Chondrocyte (in vitro differentiated cells): ENCODE results near the gene GADD45G. TPM values are rescaled to one million over a fixed set of nuclear protein-coding genes. Genes with fewer than 3 reads are reported as not detected.

Experiments
- DNase-seq: peaks from one replicate; pipeline ENCODE4 v3.0.0; 2021; ENCODE audit warnings: mixed read lengths, low spot score
- H3K27ac Mint-ChIP-seq: one replicate; pipeline ENCODE4 v1.8.0; 2021; ENCODE audit warnings: mild to moderate bottlenecking, moderate library complexity, mixed read lengths; ENCODE audit not compliant: unreplicated experiment
- H3K27me3 Mint-ChIP-seq: 2 replicates; pipeline ENCODE4 v1.8.0; 2021; ENCODE audit warnings: low read depth, mixed read lengths
- H3K36me3 Mint-ChIP-seq: 2 replicates; pipeline ENCODE4 v1.8.0; 2021; ENCODE audit warnings: low read depth, mixed read lengths
- H3K4me1 Mint-ChIP-seq: 2 replicates; pipeline ENCODE4 v1.8.0; 2021; ENCODE audit warnings: low read depth, mild to moderate bottlenecking, mixed read lengths
- H3K4me3 Mint-ChIP-seq: one replicate; pipeline ENCODE4 v1.8.0; 2021; ENCODE audit warnings: mild to moderate bottlenecking, moderate library complexity, mixed read lengths; ENCODE audit not compliant: unreplicated experiment
- H3K9me3 Mint-ChIP-seq: 2 replicates; pipeline ENCODE4 v1.8.0; 2021; ENCODE audit warnings: low read depth, mixed read lengths
- total RNA-seq: library from RNA; stranded (reverse); gene quantifications from 3 replicates; pipeline ENCODE4 v1.2.1, GENCODE V29; 2021
- TF ChIP-seq, protein P1 (sequence below): fragments of 200-600 bp; sonication (generic); IDR thresholded peaks from 2 replicates; pipeline ENCODE4 v1.5.0; 2021; ENCODE audit warnings: antibody characterized with exemption, mild to moderate bottlenecking, moderate library complexity

Gene GADD45G
- total RNA-seq, 1 donor from 2014 or later = 4.6 TPM

DNA sequence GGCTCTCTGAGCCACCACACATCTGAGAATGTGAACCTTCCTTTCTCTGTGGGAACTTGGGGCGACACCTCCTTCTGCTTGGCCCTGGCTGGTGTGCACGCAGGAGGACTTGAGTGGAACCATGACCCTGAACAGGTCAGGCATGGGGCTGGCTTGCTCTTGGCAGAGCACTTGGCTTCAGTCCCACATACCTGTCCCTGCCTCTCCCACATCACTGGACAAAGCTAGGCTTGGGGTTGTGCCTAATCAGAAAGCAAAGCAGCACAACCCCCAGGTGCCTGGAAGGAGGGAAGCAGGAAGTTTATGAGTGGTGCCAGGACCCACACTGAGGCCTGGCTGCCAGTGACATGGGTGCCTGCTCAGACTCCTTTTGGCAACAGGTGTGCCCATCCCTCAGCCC lies 13.2 kb downstream of the GADD45G start:
- Mint-ChIP-seq H3K4me3 (no peak overlapping the region), H3K27ac (no peak overlapping the region), H3K36me3 (no peaks in the 10 kb centered on the region), H3K27me3 (peaks cover 3% of the 10 kb centered on the region), H3K4me1 (no peaks in the 10 kb centered on the region), H3K9me3 (no peaks in the 10 kb centered on the region)
- TF ChIP-seq, protein P1, sequence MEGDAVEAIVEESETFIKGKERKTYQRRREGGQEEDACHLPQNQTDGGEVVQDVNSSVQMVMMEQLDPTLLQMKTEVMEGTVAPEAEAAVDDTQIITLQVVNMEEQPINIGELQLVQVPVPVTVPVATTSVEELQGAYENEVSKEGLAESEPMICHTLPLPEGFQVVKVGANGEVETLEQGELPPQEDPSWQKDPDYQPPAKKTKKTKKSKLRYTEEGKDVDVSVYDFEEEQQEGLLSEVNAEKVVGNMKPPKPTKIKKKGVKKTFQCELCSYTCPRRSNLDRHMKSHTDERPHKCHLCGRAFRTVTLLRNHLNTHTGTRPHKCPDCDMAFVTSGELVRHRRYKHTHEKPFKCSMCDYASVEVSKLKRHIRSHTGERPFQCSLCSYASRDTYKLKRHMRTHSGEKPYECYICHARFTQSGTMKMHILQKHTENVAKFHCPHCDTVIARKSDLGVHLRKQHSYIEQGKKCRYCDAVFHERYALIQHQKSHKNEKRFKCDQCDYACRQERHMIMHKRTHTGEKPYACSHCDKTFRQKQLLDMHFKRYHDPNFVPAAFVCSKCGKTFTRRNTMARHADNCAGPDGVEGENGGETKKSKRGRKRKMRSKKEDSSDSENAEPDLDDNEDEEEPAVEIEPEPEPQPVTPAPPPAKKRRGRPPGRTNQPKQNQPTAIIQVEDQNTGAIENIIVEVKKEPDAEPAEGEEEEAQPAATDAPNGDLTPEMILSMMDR = no peak
- DNase-seq = no peak

DNA sequence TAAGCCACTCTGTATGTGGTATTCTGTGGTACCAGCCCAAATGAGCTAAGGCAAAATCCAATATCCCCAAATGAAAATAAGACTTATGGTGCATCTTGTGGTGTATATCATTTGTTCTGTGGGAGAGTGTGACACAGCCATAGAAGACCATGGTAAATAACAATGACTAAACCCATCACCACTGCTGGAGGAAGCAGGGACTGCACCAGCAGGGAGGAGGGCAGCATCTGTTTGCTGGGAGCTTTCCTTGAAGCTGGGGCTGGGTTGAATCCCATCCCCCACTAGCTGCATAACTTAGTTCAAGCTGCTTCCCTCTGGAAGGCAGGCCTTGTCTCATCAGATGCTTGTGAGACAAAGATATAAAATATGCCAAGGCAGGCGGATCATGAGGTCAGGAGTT lies 14.2 kb downstream of the GADD45G start:
- no peaks in the 10 kb centered on the region for H3K9me3 Mint-ChIP-seq
- no peak overlapping the region for H3K27ac Mint-ChIP-seq
- H3K4me1 Mint-ChIP-seq = peaks cover 2% of the 10 kb centered on the region
- H3K4me3 Mint-ChIP-seq = no peak overlapping the region
- TF ChIP-seq, protein P1 = no peak
- DNase-seq = no peak
- H3K36me3 Mint-ChIP-seq = no peaks in the 10 kb centered on the region
- H3K27me3 Mint-ChIP-seq = peaks cover 3% of the 10 kb centered on the region

DNA sequence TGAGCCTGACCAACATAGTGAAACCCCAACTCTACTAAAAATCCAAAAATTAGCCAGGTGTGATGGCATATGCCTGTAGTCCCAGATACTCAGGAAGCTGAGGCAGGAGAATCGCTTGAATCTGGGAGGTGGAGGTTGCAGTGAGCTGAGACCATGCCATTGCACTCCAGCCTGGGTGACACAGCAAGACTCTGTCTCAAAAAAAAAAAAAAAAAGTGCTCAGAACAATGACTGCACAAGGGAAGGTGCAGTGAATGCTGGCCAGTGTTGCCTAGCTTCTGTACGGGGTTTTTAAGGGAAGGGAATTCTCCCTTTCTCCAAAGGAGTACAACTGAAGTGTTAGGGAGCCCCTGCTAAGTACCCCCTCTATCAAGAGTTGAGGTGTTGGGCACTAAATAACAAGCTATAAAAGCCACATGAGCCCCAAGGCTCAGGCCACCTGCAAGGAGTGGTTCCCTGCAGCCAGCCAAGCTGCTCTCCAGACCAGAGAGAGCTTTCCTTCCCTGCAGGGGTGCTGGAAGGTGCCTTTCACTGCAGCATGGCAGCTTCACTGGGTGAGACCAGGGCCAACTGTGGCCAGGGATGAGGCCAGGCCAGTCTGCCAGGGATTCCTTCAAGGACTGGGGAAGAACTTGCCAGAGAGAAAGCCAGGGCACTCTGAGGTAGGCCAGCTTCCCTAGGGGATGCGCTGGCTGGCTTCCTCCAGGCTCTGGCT lies 14.8 kb downstream of the GADD45G start:
- Mint-ChIP-seq H3K27me3 (peaks cover 3% of the 10 kb centered on the region), H3K4me1 (peaks cover 2% of the 10 kb centered on the region), H3K4me3 (no peak overlapping the region), H3K36me3 (no peaks in the 10 kb centered on the region), H3K9me3 (no peaks in the 10 kb centered on the region), H3K27ac (no peak overlapping the region)
- TF ChIP-seq, protein P1 = no peak
- DNase-seq = peak; percentile 47

DNA sequence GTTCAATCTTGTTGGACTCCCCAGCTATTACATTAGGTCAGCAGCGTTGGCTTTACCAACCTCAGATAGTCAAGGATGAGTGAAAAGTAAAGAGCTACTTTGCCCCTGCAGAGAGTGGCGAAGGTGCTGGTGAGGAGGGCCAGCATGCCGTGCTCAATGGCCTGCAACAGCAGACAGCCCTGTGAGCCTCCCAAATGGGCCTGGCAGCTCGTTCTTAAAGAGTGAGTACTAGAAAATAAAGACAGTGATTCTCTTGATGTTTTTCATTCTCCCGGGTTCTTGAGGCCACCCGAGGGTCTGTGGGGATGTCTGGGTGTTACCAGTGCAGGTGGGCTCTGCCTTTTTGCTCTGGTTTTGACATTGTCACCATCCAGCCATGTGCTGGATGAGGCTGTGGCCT lies 16.2 kb downstream of the GADD45G start:
- Mint-ChIP-seq H3K9me3 (no peaks in the 10 kb centered on the region), H3K36me3 (no peaks in the 10 kb centered on the region), H3K4me3 (no peak overlapping the region), H3K4me1 (peaks cover 2% of the 10 kb centered on the region), H3K27ac (no peak overlapping the region), H3K27me3 (peaks cover 2% of the 10 kb centered on the region)
- TF ChIP-seq, protein P1 = no peak
- no peak for DNase-seq

DNA sequence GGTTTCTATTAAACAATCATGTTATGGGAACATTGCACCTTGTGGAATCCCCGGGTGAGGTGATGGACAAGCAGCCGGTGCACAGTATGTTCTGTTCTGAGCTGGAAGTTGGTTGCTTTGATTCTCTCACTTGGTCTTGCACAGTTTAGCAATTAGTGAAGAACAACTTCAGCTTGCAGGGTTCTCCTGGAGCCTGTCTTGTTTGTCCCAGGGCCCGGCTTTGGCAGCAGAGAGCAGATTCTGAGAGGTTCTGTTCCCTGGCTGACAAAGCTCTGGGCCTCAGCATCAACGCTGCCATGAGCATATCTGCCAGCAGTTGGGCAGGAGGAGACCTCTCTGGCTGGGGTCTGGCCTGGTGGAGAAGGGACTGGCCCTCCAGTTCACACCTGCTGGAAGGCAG lies 16.9 kb downstream of the GADD45G start:
- H3K27ac Mint-ChIP-seq = no peak overlapping the region
- no peaks in the 10 kb centered on the region for H3K36me3 Mint-ChIP-seq
- TF ChIP-seq, protein P1 = no peak
- no peak for DNase-seq
- H3K27me3 Mint-ChIP-seq = peaks cover 5% of the 10 kb centered on the region
- H3K9me3 Mint-ChIP-seq = no peaks in the 10 kb centered on the region
- H3K4me1 Mint-ChIP-seq = peaks cover 2% of the 10 kb centered on the region
- no peak overlapping the region for H3K4me3 Mint-ChIP-seq
